D721Med (cell line): ENCODE data around the gene RAB40AL.

Experiments
- DNase-seq: peaks from one replicate; pipeline ENCODE4 v3.0.0; 2011; ENCODE audit warnings: low spot score; ENCODE audit not compliant: insufficient read length
- FAIRE-seq: peaks from 2 replicates; lab custom pipeline; 2011; peaks lifted over from hg19 to GRCh38; lab: Jason Lieb, UNC
- CTCF ChIP-seq: IDR thresholded peaks from 2 replicates; pipeline ENCODE4 v1.5.1; 2012; ENCODE audit warnings: mild to moderate bottlenecking, control low read depth; ENCODE audit not compliant: insufficient read depth; ENCODE audit errors: missing control alignments

The RAB40AL gene

DNA sequence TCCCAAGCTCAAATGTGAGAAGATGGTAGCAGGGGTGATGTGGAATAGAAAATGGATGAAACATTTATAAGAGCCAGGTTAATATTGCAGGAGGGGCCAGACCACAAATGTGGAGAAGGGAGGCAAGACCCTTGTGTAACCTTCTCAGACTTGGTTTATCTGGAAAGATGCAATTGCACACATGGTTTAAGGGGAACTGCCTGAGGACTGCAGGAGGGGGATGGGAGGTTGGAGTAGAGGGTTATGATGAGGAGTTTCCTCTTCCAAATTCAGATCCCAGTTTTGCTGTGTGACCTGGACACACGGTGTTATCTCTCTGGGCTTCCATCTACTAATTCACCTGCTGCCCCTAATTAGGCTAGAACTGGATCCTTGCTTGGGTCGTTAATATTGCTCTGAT is 46.1 kb downstream of the RAB40AL start:
- TF ChIP-seq CTCF = no peak
- DNase-seq = no peak
- FAIRE-seq = no peak

- FAIRE-seq (no peak), DNase-seq (no peak)
- TF ChIP-seq CTCF = no peak
Observed at GRCh38 chrX:102985192-102985591, 48.1 kb downstream of the RAB40AL start.
